ENCODE data around the gene LCN15.
"Not testable (repeated sequence)": the region's sequence is repeated elsewhere in the genome, so short reads cannot be mapped to it uniquely, and the experiment has no call there.

The LCN15 gene

GRCh38 chr9:136764301-136764891 lies at the start of gene LCN15:
Gene LCN15 (minus strand): TSS chr9:136764518. CDS start chr9:136764488, 30 bp downstream.
- no peak for DNase-seq (ENCODE audit: low read depth)

- no peak for DNase-seq (ENCODE audit: low read depth)
These were observed 44.5 kb upstream of the LCN15 start for GRCh38 chr9:136808806-136809158.

GRCh38 chr9:136808075-136808805 lies 43.9 kb upstream of the LCN15 start:
- DNase-seq (ENCODE audit: low read depth) = no peak

GRCh38 chr9:136807281-136808074 lies 43.2 kb upstream of the LCN15 start, which contains the start of gene RABL6:
Gene RABL6 (plus strand): TSS chr9:136807948. CDS start chr9:136808197, 249 bp downstream.
- DNase-seq (ENCODE audit: low read depth) = peak; percentile 75

GRCh38 chr9:136806631-136807201 lies 42.4 kb upstream of the LCN15 start:
- no peak for DNase-seq (ENCODE audit: low read depth)

- no peak for DNase-seq (ENCODE audit: low read depth)
These were observed 41.7 kb upstream of the LCN15 start for GRCh38 chr9:136806067-136806466.

- DNase-seq (ENCODE audit: low read depth) = no peak
These were observed 41.0 kb upstream of the LCN15 start for GRCh38 chr9:136805207-136805740.

GRCh38 chr9:136804509-136805206 lies 40.3 kb upstream of the LCN15 start:
- DNase-seq (ENCODE audit: low read depth) = no peak

- no peak for DNase-seq (ENCODE audit: low read depth)
These were observed 39.5 kb upstream of the LCN15 start for GRCh38 chr9:136803551-136804508.

GRCh38 chr9:136803009-136803550 lies 38.8 kb upstream of the LCN15 start:
- not testable (repeated sequence) for DNase-seq (ENCODE audit: low read depth)

- no peak for DNase-seq (ENCODE audit: low read depth)
These were observed 38.0 kb upstream of the LCN15 start for GRCh38 chr9:136802321-136802720.

GRCh38 chr9:136799854-136800657 lies 35.7 kb upstream of the LCN15 start:
- DNase-seq (ENCODE audit: low read depth) = peak; percentile 81

GRCh38 chr9:136799079-136799853 lies 34.9 kb upstream of the LCN15 start:
- no peak for DNase-seq (ENCODE audit: low read depth)

- no peak for DNase-seq (ENCODE audit: low read depth)
These were observed 34.4 kb upstream of the LCN15 start for GRCh38 chr9:136798708-136799078.

- not testable (repeated sequence) for DNase-seq (ENCODE audit: low read depth)
These were observed 32.5 kb upstream of the LCN15 start for GRCh38 chr9:136796775-136797347.

GRCh38 chr9:136796238-136796774 lies 32.0 kb upstream of the LCN15 start, which contains the start of gene CCDC183:
Gene CCDC183 (plus strand): TSS chr9:136796338. CDS start chr9:136796398, 60 bp downstream.
- no peak for DNase-seq (ENCODE audit: low read depth)

GRCh38 chr9:136795000-136795348 lies 30.7 kb upstream of the LCN15 start:
- DNase-seq (ENCODE audit: low read depth) = no peak

Data from activated T-cell treated with anti-CD3 and anti-CD28 coated beads for 24 hours (primary cell).